Upper lobe of left lung (tissue), 6 donors: ENCODE results near the gene CD164L2. TPM values are rescaled to one million over a fixed set of nuclear protein-coding genes. Genes with fewer than 3 reads are reported as not detected.
A peak's percentile ranks its signal among the peaks of the same experiment; 100 is the strongest.
"Not testable (repeated sequence)": the region's sequence is repeated elsewhere in the genome, so short reads cannot be mapped to it uniquely, and the experiment has no call there.

Experiments used
- ATAC-seq, 2 donors: fragments of 200-7000 bp; cut with Tn5 transposase; one replicate each; pipeline ENCODE4 v1.9.1; 2022; ENCODE audit warnings: mild to moderate bottlenecking in 2 of 2, moderate library complexity in 2 of 2; ENCODE audit not compliant: low FRiP score in 2 of 2
- DNase-seq, 2 donors: peaks; one replicate each; pipeline ENCODE4 v3.0.0-alpha.2; 2019 to 2020
- H3K27ac ChIP-seq, 4 donors: fragments of 200-600 bp; sonication (generic); one replicate each; pipeline ENCODE4 v1.5.1; 2016 to 2019
- H3K27me3 ChIP-seq, 4 donors: fragments of 200-600 bp; sonication (generic); one replicate each; pipeline ENCODE4 v1.5.1; 2017 to 2019
- H3K36me3 ChIP-seq, 4 donors: fragments of 200-600 bp; sonication (generic); one replicate each; pipeline ENCODE4 v1.5.1; 2016 to 2019
- H3K4me1 ChIP-seq, 4 donors: fragments of 200-600 bp; sonication (generic); one replicate each; pipeline ENCODE4 v1.5.1; 2018 to 2019
- H3K4me3 ChIP-seq, 4 donors: fragments of 200-600 bp; sonication (generic); one replicate each; pipeline ENCODE4 v1.5.1; 2017 to 2019; ENCODE audit warnings: mild to moderate bottlenecking in 2 of 4, moderate library complexity in 1 of 4
- H3K9me3 ChIP-seq, 4 donors: fragments of 200-600 bp; sonication (generic); one replicate each; pipeline ENCODE4 v1.5.1; 2018 to 2019
- CTCF ChIP-seq, 6 experiments: fragments of 450-650 bp in 4 of 6; fragments of 200-600 bp in 2 of 6; sonication (generic) in 2 of 6; IDR thresholded peaks; one replicate each; pipeline ENCODE4 v1.5.1; 2016 to 2019; ENCODE audit warnings: antibody characterized with exemption in 6 of 6
- EP300 ChIP-seq, 4 donors: sonication (generic); formaldehyde crosslinking; IDR thresholded peaks; one replicate each; pipeline ENCODE4 v1.5.1; 2017; ENCODE audit warnings: antibody characterized with exemption in 4 of 4, control low read depth in 2 of 4
- POLR2A ChIP-seq, 4 donors: fragments of 450-650 bp; IDR thresholded peaks; one replicate each; pipeline ENCODE4 v1.5.1; 2016 to 2017; ENCODE audit warnings: antibody characterized with exemption in 4 of 4, mild to moderate bottlenecking in 2 of 4
- POLR2AphosphoS5 ChIP-seq, 2 donors: sonication (generic); formaldehyde crosslinking; IDR thresholded peaks; one replicate each; pipeline ENCODE4 v1.5.1; 2017; ENCODE audit warnings: antibody characterized with exemption in 2 of 2
- WGBS, 2 donors: methylation state at CpG; one replicate each; pipeline ENCODE4 v1.1.5; 2017 to 2018; 5-methylcytosine and 5-hydroxymethylcytosine counted together
- total RNA-seq, 6 donors: library from RNA; depleted of rRNA in 4 of 6; stranded (reverse); fragments of >200 nt in 4 of 6; gene quantifications; one replicate each; pipeline versions ENCODE4 v1.1.0 to v1.2.1, GENCODE V29; 2016 to 2021
- donor health status: DM: no; HTN: no; CAD: no; lungs with moderate emphysema.
- donor health status: DM: no; HTN: yes; CAD: no; lungs with severe emphysema.

The CD164L2 gene
- total RNA-seq, 6 donors from 2014 or later = 2.3 to 12.3 (median 5.5) TPM

GRCh38 chr1:27413004-27413403 is 29.9 kb upstream of the CD164L2 start:
- Histone ChIP-seq H3K27me3 (no peaks in the 10 kb centered on the region), H3K36me3 (peaks cover 51 to 96% (median 88%) of the 10 kb centered on the region in 4 donors), H3K9me3 (no peaks in the 10 kb centered on the region), H3K4me3 (no peak overlapping the region), H3K27ac (peak overlapping the region in 2 of 4 donors; percentile 45 to 55), H3K4me1 (peaks cover 6 to 26% (median 19%) of the 10 kb centered on the region in 4 donors)
- no peak for TF ChIP-seq EP300 (IDR thresholded peaks at IDR 0.05)
- TF ChIP-seq POLR2A (IDR thresholded peaks at IDR 0.05) = no peak
- TF ChIP-seq POLR2AphosphoS5 (IDR thresholded peaks at IDR 0.05) = no peak
- no peak for TF ChIP-seq CTCF (IDR thresholded peaks at IDR 0.05)
- ATAC-seq = no peak
- 46 to 60% methylated on average over 4 of the region's 4 CpGs for WGBS, 2 donors
- DNase-seq = peak in 1 of 2 donors; percentile 62

GRCh38 chr1:27412502-27412901 is 29.4 kb upstream of the CD164L2 start:
- WGBS, 2 donors = 89 to 90% methylated on average over 4 of the region's 4 CpGs
- no peak overlapping the region for H3K4me3 ChIP-seq
- TF ChIP-seq POLR2AphosphoS5 (IDR thresholded peaks at IDR 0.05) (no peak), CTCF (IDR thresholded peaks at IDR 0.05) (no peak), EP300 (IDR thresholded peaks at IDR 0.05) (no peak), POLR2A (IDR thresholded peaks at IDR 0.05) (no peak)
- no peaks in the 10 kb centered on the region for H3K27me3 ChIP-seq
- DNase-seq (no peak), ATAC-seq (no peak)
- peak overlapping the region in 1 of 4 donors; percentile 55 for H3K27ac ChIP-seq
- peaks cover 6 to 21% (median 14%) of the 10 kb centered on the region in 4 donors for H3K4me1 ChIP-seq
- peaks cover 56 to 96% (median 89%) of the 10 kb centered on the region in 4 donors for H3K36me3 ChIP-seq
- H3K9me3 ChIP-seq = no peaks in the 10 kb centered on the region

GRCh38 chr1:27410709-27411108 is 27.6 kb upstream of the CD164L2 start:
- Histone ChIP-seq H3K4me3 (no peak overlapping the region), H3K36me3 (peaks cover 61 to 96% (median 90%) of the 10 kb centered on the region in 4 donors), H3K27ac (no peak overlapping the region), H3K27me3 (no peaks in the 10 kb centered on the region), H3K4me1 (peaks cover 7 to 14% (median 11%) of the 10 kb centered on the region in 4 donors), H3K9me3 (no peaks in the 10 kb centered on the region)
- DNase-seq = no peak
- 86 to 92% methylated on average over 2 of the region's 2 CpGs for WGBS, 2 donors
- TF ChIP-seq POLR2A (IDR thresholded peaks at IDR 0.05) (no peak), CTCF (IDR thresholded peaks at IDR 0.05) (no peak), EP300 (IDR thresholded peaks at IDR 0.05) (no peak), POLR2AphosphoS5 (IDR thresholded peaks at IDR 0.05) (no peak)
- ATAC-seq = no peak

GRCh38 chr1:27409669-27410068 is 26.5 kb upstream of the CD164L2 start:
- 89 to 93% methylated on average over 11 of the region's 11 CpGs for WGBS, 2 donors
- no peak overlapping the region for H3K27ac ChIP-seq
- DNase-seq (no peak), ATAC-seq (no peak)
- H3K36me3 ChIP-seq = peaks cover 52 to 88% (median 80%) of the 10 kb centered on the region in 4 donors
- no peak overlapping the region for H3K4me3 ChIP-seq
- H3K27me3 ChIP-seq = no peaks in the 10 kb centered on the region
- peaks cover 14 to 24% (median 21%) of the 10 kb centered on the region in 4 donors for H3K4me1 ChIP-seq
- no peaks in the 10 kb centered on the region for H3K9me3 ChIP-seq
- TF ChIP-seq POLR2AphosphoS5 (IDR thresholded peaks at IDR 0.05) (no peak), POLR2A (IDR thresholded peaks at IDR 0.05) (no peak), CTCF (IDR thresholded peaks at IDR 0.05) (no peak), EP300 (IDR thresholded peaks at IDR 0.05) (no peak)

- 91 to 92% methylated on average over 9 of the region's 9 CpGs for WGBS, 2 donors
- TF ChIP-seq POLR2AphosphoS5 (IDR thresholded peaks at IDR 0.05) (no peak), POLR2A (IDR thresholded peaks at IDR 0.05) (no peak), CTCF (IDR thresholded peaks at IDR 0.05) (no peak), EP300 (IDR thresholded peaks at IDR 0.05) (no peak)
- Histone ChIP-seq H3K4me3 (no peak overlapping the region), H3K36me3 (peaks cover 46 to 79% (median 65%) of the 10 kb centered on the region in 4 donors), H3K4me1 (peaks cover 24 to 35% (median 30%) of the 10 kb centered on the region in 4 donors), H3K27me3 (no peaks in the 10 kb centered on the region), H3K27ac (no peak overlapping the region), H3K9me3 (no peaks in the 10 kb centered on the region)
- ATAC-seq = no peak
- DNase-seq = no peak
Observed at GRCh38 chr1:27408151-27408550, 25.0 kb upstream of the CD164L2 start.

- H3K36me3 ChIP-seq = peaks cover 34 to 65% (median 52%) of the 10 kb centered on the region in 4 donors
- WGBS, 2 donors = 72 to 82% methylated on average over 2 of the region's 2 CpGs
- not testable (repeated sequence) for H3K9me3 ChIP-seq, H3K4me3 ChIP-seq, ATAC-seq, H3K27me3 ChIP-seq, DNase-seq
- peak overlapping the region; percentile 43 to 73 (median 49) for H3K27ac ChIP-seq
- peaks cover 32 to 48% (median 42%) of the 10 kb centered on the region in 4 donors for H3K4me1 ChIP-seq
Observed at GRCh38 chr1:27406791-27407190, 23.7 kb upstream of the CD164L2 start.
